ENCODE results near the gene TCERG1L. TPM values are rescaled to one million over a fixed set of nuclear protein-coding genes. Genes with fewer than 3 reads are reported as not detected.

Gene TCERG1L
- total RNA-seq, 1 experiment from 2014 or later, result 1.5 TPM

GRCh38 chr10:131215776-131216175, 95.7 kb downstream of the TCERG1L start:
- H3K4me1 Mint-ChIP-seq, result no peaks in the 10 kb centered on the region
- H3K27me3 Mint-ChIP-seq (ENCODE audit: low read depth), result no peaks in the 10 kb centered on the region; the same call in 1 of the 2 replicates
- no peak for ATAC-seq
- peaks cover 60% of the 10 kb centered on the region for H3K36me3 Mint-ChIP-seq
- peaks cover 57% of the 10 kb centered on the region for H3K9me3 Mint-ChIP-seq
- no peak for DNase-seq (ENCODE audit: low spot score)
- ChIA-PET CTCF (no interaction called here), POLR2A (no interaction called here)
- TF ChIP-seq HMGA2 (CRISPR knock-in tag; IDR thresholded peaks at IDR 0.05) (no peak), NFYB (CRISPR knock-in tag; conservative IDR thresholded peaks at IDR 0.05; ENCODE audit: low read depth) (no peak), ZNF232 (CRISPR knock-in tag; IDR thresholded peaks at IDR 0.05) (no peak), ZNF416 (CRISPR knock-in tag; IDR thresholded peaks at IDR 0.05) (no peak), FOXK1 (CRISPR knock-in tag; IDR thresholded peaks at IDR 0.05) (no peak), JUN (CRISPR knock-in tag; IDR thresholded peaks at IDR 0.05) (no peak), STAT6 (CRISPR knock-in tag; conservative IDR thresholded peaks at IDR 0.05; ENCODE audit: low read depth) (no peak), ZNF317 (CRISPR knock-in tag; IDR thresholded peaks at IDR 0.05; ENCODE audit: borderline replicate concordance, low read depth) (no peak), USF1 (CRISPR knock-in tag; IDR thresholded peaks at IDR 0.05) (no peak), JAZF1 (CRISPR knock-in tag; IDR thresholded peaks at IDR 0.05) (no peak), TCF7 (CRISPR knock-in tag; IDR thresholded peaks at IDR 0.05; ENCODE audit: low read depth) (no peak), ATF2 (CRISPR knock-in tag; IDR thresholded peaks at IDR 0.05; ENCODE audit: borderline replicate concordance, low read depth) (no peak), AR (CRISPR knock-in tag; IDR thresholded peaks at IDR 0.05) (no peak), CREM (CRISPR knock-in tag; IDR thresholded peaks at IDR 0.05) (no peak), CDX4 (CRISPR knock-in tag; IDR thresholded peaks at IDR 0.05; ENCODE audit: borderline replicate concordance) (no peak)
- H3K27ac Mint-ChIP-seq, result no peak overlapping the region
- no peak overlapping the region for H3K4me3 Mint-ChIP-seq

- peaks cover 65% of the 10 kb centered on the region for H3K36me3 Mint-ChIP-seq
- no peak for DNase-seq (ENCODE audit: low spot score)
- H3K4me3 Mint-ChIP-seq, result no peak overlapping the region
- H3K9me3 Mint-ChIP-seq, result peaks cover 63% of the 10 kb centered on the region
- H3K27me3 Mint-ChIP-seq (ENCODE audit: low read depth), result no peaks in the 10 kb centered on the region; the same call in 1 of the 2 replicates
- no peak overlapping the region for H3K27ac Mint-ChIP-seq
- ChIA-PET POLR2A (no interaction called here), CTCF (no interaction called here)
- no peaks in the 10 kb centered on the region for H3K4me1 Mint-ChIP-seq
- no peak for ATAC-seq
- TF ChIP-seq ZNF263 (CRISPR knock-in tag; IDR thresholded peaks at IDR 0.05; ENCODE audit: low read depth), result no peak
Observed at GRCh38 chr10:131214521-131215244, 96.8 kb downstream of the TCERG1L start.

Data from WTC11 (cell line).